ENCODE measurements around the gene GJD2.

GJD2 gene
- 0 reads per million in 3 donors for total RNA-seq

DNA sequence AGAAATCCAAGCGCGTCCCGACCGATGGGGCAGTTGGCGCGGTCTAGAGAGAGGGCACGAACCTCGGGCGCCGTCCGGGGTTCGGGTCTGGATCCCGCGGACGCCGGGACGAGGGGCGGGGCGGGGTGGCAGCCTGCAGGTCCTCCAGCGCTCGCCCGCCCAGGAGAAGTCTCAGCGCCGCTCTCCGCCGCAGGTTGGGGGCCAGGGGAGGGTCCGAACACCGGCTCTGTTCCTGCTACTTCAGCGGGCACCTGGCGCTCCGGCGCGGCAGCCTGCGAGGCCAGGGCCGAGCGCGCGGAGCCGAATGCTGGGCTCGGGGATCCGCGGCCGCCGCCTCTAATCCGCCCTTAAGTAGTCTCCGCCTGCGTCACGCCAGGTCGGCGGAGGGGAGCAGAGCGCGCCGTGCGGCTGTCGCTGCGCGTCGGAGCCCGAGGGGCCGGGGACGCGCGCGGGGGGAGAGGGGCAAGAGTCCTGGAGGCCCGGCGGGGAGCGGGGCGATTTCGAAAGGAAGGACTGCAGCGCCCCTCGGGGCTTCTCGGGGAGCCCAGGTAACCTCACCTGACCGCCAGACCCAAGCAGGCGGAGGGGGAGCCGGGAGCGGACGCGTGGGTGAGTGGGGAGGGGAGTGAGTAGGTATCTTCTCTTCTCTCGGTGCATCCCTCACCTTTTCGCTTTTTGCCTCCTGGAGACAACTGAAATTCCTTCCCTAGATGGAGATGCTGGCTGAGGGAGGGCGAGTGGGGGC, at the start of gene GJD2:
Gene GJD2 (minus strand): TSS at position 325 of the 745 bp plus-strand sequence. CDS start 510 bp downstream, outside the sequence.
- H3K4me3 ChIP-seq (ENCODE audit: insufficient read depth, low read depth, low read length, poor library complexity, severe bottlenecking): no peak within 1 kb of the TSS
- no peaks in the 10 kb centered on the region for H3K9me3 ChIP-seq (ENCODE audit: control insufficient read depth, low read length)
- H3K27ac ChIP-seq (ENCODE audit: insufficient read depth, low read length, poor library complexity, severe bottlenecking): no peak within 1 kb of the TSS
- peaks cover 2% of the 10 kb centered on the region for H3K27me3 ChIP-seq (replicated peaks; ENCODE audit: control insufficient read depth, insufficient read depth, low read length, poor library complexity, severe bottlenecking)
- no peaks in the 10 kb centered on the region for H3K36me3 ChIP-seq (ENCODE audit: control insufficient read depth, insufficient read depth, low read length)
- no peak for DNase-seq
- H3K4me1 ChIP-seq (ENCODE audit: control insufficient read depth, insufficient read depth, low read length, poor library complexity, severe bottlenecking): no peaks in the 10 kb centered on the region

DNA sequence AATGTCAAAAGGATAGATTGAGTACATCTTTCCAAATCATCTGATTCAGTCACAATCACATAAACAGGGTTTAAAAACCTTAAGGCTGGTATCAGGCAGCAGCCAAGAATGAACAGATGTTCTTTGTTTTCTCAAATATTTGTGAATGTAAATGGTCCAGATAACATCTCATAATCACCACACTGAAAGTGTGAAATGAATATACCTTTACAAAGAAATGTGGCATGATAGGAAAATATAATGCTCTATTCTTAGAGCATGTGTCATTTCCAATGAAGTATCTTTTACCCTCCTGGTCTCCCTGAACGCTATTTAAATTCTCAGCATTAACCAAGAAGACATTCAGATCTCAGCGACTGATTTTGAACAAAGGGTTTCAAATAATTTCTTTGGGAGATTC, 49.3 kb upstream of the GJD2 start:
- H3K4me1 ChIP-seq (ENCODE audit: control insufficient read depth, insufficient read depth, low read length, poor library complexity, severe bottlenecking): no peaks in the 10 kb centered on the region
- no peak overlapping the region for H3K27ac ChIP-seq (ENCODE audit: insufficient read depth, low read length, poor library complexity, severe bottlenecking)

GRCh38 chr15:34802803-34803750, 48.3 kb upstream of the GJD2 start:
- Histone ChIP-seq H3K27me3 (replicated peaks; ENCODE audit: control insufficient read depth, insufficient read depth, low read length, poor library complexity, severe bottlenecking) (no peaks in the 10 kb centered on the region), H3K9me3 (ENCODE audit: control insufficient read depth, low read length) (no peaks in the 10 kb centered on the region), H3K36me3 (ENCODE audit: control insufficient read depth, insufficient read depth, low read length) (no peaks in the 10 kb centered on the region), H3K4me1 (ENCODE audit: control insufficient read depth, insufficient read depth, low read length, poor library complexity, severe bottlenecking) (no peaks in the 10 kb centered on the region), H3K4me3 (ENCODE audit: insufficient read depth, low read depth, low read length, poor library complexity, severe bottlenecking) (no peak overlapping the region), H3K27ac (ENCODE audit: insufficient read depth, low read length, poor library complexity, severe bottlenecking) (no peak overlapping the region)
- no peak for DNase-seq

More for the DNA sequence above, 49.3 kb upstream of the GJD2 start:
- H3K36me3 ChIP-seq (ENCODE audit: control insufficient read depth, insufficient read depth, low read length): no peaks in the 10 kb centered on the region
- H3K4me3 ChIP-seq (ENCODE audit: insufficient read depth, low read depth, low read length, poor library complexity, severe bottlenecking): no peak overlapping the region
- DNase-seq: no peak
- no peaks in the 10 kb centered on the region for H3K27me3 ChIP-seq (replicated peaks; ENCODE audit: control insufficient read depth, insufficient read depth, low read length, poor library complexity, severe bottlenecking)
- no peaks in the 10 kb centered on the region for H3K9me3 ChIP-seq (ENCODE audit: control insufficient read depth, low read length)

- no peaks in the 10 kb centered on the region for H3K36me3 ChIP-seq (ENCODE audit: control insufficient read depth, insufficient read depth, low read length)
- H3K4me1 ChIP-seq (ENCODE audit: control insufficient read depth, insufficient read depth, low read length, poor library complexity, severe bottlenecking): no peaks in the 10 kb centered on the region
- H3K9me3 ChIP-seq (ENCODE audit: control insufficient read depth, low read length): no peaks in the 10 kb centered on the region
- H3K4me3 ChIP-seq (ENCODE audit: insufficient read depth, low read depth, low read length, poor library complexity, severe bottlenecking): no peak overlapping the region
- H3K27ac ChIP-seq (ENCODE audit: insufficient read depth, low read length, poor library complexity, severe bottlenecking): no peak overlapping the region
- H3K27me3 ChIP-seq (replicated peaks; ENCODE audit: control insufficient read depth, insufficient read depth, low read length, poor library complexity, severe bottlenecking): no peaks in the 10 kb centered on the region
- no peak for DNase-seq
Observed at GRCh38 chr15:34802371-34802770, 47.6 kb upstream of the GJD2 start.

- no peak for DNase-seq
- no peak overlapping the region for H3K4me3 ChIP-seq (ENCODE audit: insufficient read depth, low read depth, low read length, poor library complexity, severe bottlenecking)
- H3K36me3 ChIP-seq (ENCODE audit: control insufficient read depth, insufficient read depth, low read length): no peaks in the 10 kb centered on the region
- no peak overlapping the region for H3K27ac ChIP-seq (ENCODE audit: insufficient read depth, low read length, poor library complexity, severe bottlenecking)
- H3K4me1 ChIP-seq (ENCODE audit: control insufficient read depth, insufficient read depth, low read length, poor library complexity, severe bottlenecking): no peaks in the 10 kb centered on the region
- peaks cover 16% of the 10 kb centered on the region for H3K27me3 ChIP-seq (replicated peaks; ENCODE audit: control insufficient read depth, insufficient read depth, low read length, poor library complexity, severe bottlenecking)
- H3K9me3 ChIP-seq (ENCODE audit: control insufficient read depth, low read length): no peaks in the 10 kb centered on the region
Observed at GRCh38 chr15:34799149-34800101, 44.6 kb upstream of the GJD2 start.

GRCh38 chr15:34796847-34797435, 42.1 kb upstream of the GJD2 start:
- H3K27me3 ChIP-seq (replicated peaks; ENCODE audit: control insufficient read depth, insufficient read depth, low read length, poor library complexity, severe bottlenecking): peaks cover 17% of the 10 kb centered on the region
- DNase-seq: no peak
- H3K4me3 ChIP-seq (ENCODE audit: insufficient read depth, low read depth, low read length, poor library complexity, severe bottlenecking): no peak overlapping the region
- H3K36me3 ChIP-seq (ENCODE audit: control insufficient read depth, insufficient read depth, low read length): no peaks in the 10 kb centered on the region
- no peak overlapping the region for H3K27ac ChIP-seq (ENCODE audit: insufficient read depth, low read length, poor library complexity, severe bottlenecking)
- no peaks in the 10 kb centered on the region for H3K4me1 ChIP-seq (ENCODE audit: control insufficient read depth, insufficient read depth, low read length, poor library complexity, severe bottlenecking)
- H3K9me3 ChIP-seq (ENCODE audit: control insufficient read depth, low read length): no peaks in the 10 kb centered on the region

GRCh38 chr15:34795267-34796081, 40.7 kb upstream of the GJD2 start, which contains the start of gene ACTC1:
TSS of gene ACTC1 (minus strand) at chr15:34795549. CDS start at chr15:34794808, 741 bp downstream.
- DNase-seq: no peak
- no peak within 1 kb of the TSS for H3K27ac ChIP-seq (ENCODE audit: insufficient read depth, low read length, poor library complexity, severe bottlenecking)
- H3K4me1 ChIP-seq (ENCODE audit: control insufficient read depth, insufficient read depth, low read length, poor library complexity, severe bottlenecking): no peaks in the 10 kb centered on the region
- H3K27me3 ChIP-seq (replicated peaks; ENCODE audit: control insufficient read depth, insufficient read depth, low read length, poor library complexity, severe bottlenecking): peaks cover 17% of the 10 kb centered on the region
- no peaks in the 10 kb centered on the region for H3K9me3 ChIP-seq (ENCODE audit: control insufficient read depth, low read length)
- no peak within 1 kb of the TSS for H3K4me3 ChIP-seq (ENCODE audit: insufficient read depth, low read depth, low read length, poor library complexity, severe bottlenecking)
- no peaks in the 10 kb centered on the region for H3K36me3 ChIP-seq (ENCODE audit: control insufficient read depth, insufficient read depth, low read length)

- H3K9me3 ChIP-seq (ENCODE audit: control insufficient read depth, low read length): no peaks in the 10 kb centered on the region
- no peak for DNase-seq
- H3K4me1 ChIP-seq (ENCODE audit: control insufficient read depth, insufficient read depth, low read length, poor library complexity, severe bottlenecking): no peaks in the 10 kb centered on the region
- H3K27me3 ChIP-seq (replicated peaks; ENCODE audit: control insufficient read depth, insufficient read depth, low read length, poor library complexity, severe bottlenecking): peaks cover 17% of the 10 kb centered on the region
- no peaks in the 10 kb centered on the region for H3K36me3 ChIP-seq (ENCODE audit: control insufficient read depth, insufficient read depth, low read length)
- no peak overlapping the region for H3K4me3 ChIP-seq (ENCODE audit: insufficient read depth, low read depth, low read length, poor library complexity, severe bottlenecking)
- H3K27ac ChIP-seq (ENCODE audit: insufficient read depth, low read length, poor library complexity, severe bottlenecking): no peak overlapping the region
Observed at GRCh38 chr15:34794590-34795206, 39.9 kb upstream of the GJD2 start.

Measured in effector memory CD4-positive, alpha-beta T cell (primary cell).